ENCODE data around the gene PLPPR3. TPM values are rescaled to one million over a fixed set of nuclear protein-coding genes. Genes with fewer than 3 reads are reported as not detected.
"Not testable (repeated sequence)": the region's sequence is repeated elsewhere in the genome, so short reads cannot be mapped to it uniquely, and the experiment has no call there.

Gene PLPPR3
- total RNA-seq, 1 experiment from 2014 or later, result 7.5 TPM

- DNase-seq (ENCODE audit: low spot score), result no peak
Measured at GRCh38 chr19:854549-854948, 32.8 kb upstream of the PLPPR3 start.

GRCh38 chr19:853614-854220 lies 32.0 kb upstream of the PLPPR3 start:
- not testable (repeated sequence) for DNase-seq (ENCODE audit: low spot score)

- no peak for DNase-seq (ENCODE audit: low spot score)
Measured at GRCh38 chr19:853014-853585, 31.3 kb upstream of the PLPPR3 start.

GRCh38 chr19:852136-853013 lies 30.6 kb upstream of the PLPPR3 start, which contains the start of gene ELANE:
TSS of gene ELANE (plus strand) at chr19:852303. CDS start at chr19:852329, 26 bp downstream.
- no peak for DNase-seq (ENCODE audit: low spot score)

DNA sequence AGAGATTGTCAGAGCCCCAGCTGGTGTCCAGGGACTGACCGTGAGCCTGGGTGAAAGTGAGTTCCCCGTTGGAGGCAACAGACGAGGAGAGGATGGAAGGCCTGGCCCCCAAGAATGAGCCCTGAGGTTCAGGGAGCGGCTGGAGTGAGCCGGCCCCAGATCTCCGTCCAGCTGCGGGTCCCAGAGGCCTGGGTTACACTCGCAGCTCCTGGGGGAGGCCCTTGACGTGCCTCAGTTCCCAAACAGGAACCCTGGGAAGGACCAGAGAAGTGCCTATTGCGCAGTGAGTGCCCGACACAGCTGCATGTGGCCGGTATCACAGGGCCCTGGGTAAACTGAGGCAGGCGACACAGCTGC lies 29.2 kb upstream of the PLPPR3 start:
- no peak for DNase-seq (ENCODE audit: low spot score)

- DNase-seq (ENCODE audit: low spot score), result peak; percentile 88
Measured at GRCh38 chr19:850221-850978, 28.6 kb upstream of the PLPPR3 start.

DNA sequence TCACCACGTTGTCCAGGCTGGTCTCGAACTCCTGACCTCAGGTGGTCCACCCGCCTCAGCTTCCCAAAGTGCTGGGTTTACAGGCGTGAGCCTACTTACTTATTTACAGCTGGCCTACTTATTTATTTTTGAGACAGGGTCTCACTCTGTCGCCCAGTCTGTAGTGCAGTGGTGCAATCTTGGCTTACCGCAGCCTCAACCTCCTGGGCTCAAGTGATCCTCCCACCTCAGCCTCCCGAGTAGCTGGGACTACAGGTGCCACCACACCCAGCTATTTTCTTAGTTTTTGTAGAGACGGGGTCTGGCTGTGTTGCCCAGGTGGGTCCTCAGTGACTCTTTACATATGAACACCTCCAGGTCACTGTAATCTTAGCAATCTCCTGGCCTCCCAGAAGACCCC lies 27.4 kb upstream of the PLPPR3 start:
- DNase-seq (ENCODE audit: low spot score), result not testable (repeated sequence)

DNA sequence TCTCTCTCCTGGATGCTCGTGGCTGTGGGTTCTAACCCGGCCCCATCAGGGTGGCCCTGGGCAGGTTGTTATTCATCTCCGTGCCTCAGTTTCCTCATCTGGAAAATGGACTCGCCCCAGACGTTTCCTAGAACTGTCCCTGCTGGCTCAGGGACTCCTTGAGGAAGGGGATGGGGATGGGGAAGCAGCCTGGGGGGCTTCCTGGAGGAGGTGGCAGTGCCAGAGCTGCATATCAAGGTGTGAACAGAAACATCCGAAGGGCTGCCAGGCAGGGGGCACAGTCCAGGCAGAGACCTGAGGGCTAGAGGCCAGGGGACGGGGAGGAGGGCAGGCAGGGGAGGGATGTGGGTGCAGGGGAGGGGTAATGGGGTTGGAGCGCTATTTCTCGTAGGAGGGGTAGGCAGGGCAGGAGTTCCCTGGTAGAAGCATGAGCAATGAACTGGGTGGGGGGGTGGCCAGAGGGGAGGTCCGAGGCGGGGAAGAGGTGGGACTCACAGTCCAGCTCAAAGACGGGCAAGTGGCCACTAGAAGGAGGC lies 26.7 kb upstream of the PLPPR3 start:
- DNase-seq (ENCODE audit: low spot score), result no peak

DNA sequence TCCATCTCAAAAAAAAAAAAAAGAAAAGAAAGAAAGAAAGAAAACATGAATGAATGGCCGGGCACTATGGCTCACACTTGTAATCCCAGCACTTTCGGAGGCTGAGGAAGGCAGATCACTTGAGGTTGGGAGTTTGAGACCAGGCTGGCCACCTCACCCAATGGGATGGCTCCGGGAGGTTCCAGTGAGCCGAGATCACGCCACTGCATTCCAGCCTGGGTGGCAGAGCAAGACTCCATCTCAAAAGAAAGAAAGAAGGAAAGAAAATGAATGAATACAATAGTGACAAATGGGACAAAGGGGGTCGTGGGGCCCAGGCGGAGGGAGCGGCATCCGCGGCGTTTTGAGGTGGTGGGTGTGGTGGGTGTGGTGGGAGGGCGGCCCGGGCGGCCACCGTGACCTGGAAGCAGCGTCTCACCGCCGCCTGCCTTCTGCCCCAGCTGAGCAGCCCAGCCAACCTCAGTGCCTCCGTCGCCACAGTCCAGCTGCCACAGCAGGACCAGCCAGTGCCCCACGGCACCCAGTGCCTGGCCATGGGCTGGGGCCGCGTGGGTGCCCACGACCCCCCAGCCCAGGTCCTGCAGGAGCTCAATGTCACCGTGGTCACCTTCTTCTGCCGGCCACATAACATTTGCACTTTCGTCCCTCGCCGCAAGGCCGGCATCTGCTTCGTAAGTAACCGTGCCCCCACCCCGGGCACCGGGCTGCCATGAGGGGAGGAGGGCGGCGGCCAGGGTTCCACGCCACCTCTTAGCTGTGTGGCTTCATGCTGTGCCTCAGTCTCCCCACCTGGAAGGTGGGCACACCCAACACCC lies 24.2 kb upstream of the PLPPR3 start:
- no peak for DNase-seq (ENCODE audit: low spot score)

DNA sequence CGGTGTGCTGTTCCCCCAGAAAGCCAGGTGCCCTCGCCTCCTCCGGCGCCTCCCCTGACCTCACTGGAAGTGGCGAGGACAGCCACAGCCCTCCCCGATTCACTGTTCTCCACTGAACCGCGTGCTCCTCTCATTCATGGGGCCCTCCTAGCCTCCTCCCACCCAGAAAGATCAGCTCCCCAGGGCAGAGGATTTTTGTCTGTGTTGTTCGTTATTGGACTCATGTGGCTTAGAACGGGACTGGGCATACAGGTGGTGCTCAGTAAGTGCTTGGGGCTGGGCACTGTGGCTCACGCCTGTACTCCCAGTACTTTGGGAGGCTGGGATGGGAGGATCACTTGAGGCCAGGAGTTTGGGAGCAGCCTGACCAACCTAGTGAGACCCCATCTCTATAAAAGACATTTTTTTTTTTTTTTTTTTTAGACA lies 22.8 kb upstream of the PLPPR3 start:
- no peak for DNase-seq (ENCODE audit: low spot score)

- no peak for DNase-seq (ENCODE audit: low spot score)
Measured at GRCh38 chr19:843836-844545, 22.2 kb upstream of the PLPPR3 start.

DNA sequence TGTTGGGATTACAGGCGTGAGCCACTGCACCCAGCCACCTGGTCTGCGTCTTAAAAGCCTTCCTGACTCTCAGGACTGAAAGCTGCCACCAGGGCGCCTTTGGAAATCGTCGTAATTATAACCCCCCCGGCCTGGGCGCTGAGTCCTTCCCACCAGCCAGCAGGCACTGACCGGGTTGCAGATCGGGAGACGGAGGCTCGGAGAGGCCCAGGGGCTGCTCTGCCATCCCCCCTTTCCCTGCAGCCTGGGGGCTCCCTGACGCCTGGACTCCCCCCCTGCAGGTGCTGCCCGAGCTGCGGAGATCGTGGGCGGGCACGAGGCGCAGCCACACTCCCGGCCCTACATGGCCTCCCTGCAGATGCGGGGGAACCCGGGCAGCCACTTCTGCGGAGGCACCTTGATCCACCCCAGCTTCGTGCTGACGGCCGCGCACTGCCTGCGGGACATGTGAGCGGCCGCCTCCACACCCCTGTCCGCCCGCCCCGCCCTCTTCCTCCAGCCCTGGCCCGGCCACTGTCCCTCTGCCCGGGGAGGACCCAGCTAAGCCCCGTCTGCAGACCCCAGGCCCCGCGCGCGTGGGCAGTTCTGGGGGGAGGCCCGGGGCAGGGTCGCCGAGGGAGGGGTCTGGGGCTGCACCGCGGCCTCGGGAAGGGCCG lies 21.6 kb upstream of the PLPPR3 start:
- no peak for DNase-seq (ENCODE audit: low spot score)

- DNase-seq (ENCODE audit: low spot score), result not testable (repeated sequence)
Measured at GRCh38 chr19:842802-843179, 21.0 kb upstream of the PLPPR3 start.

DNA sequence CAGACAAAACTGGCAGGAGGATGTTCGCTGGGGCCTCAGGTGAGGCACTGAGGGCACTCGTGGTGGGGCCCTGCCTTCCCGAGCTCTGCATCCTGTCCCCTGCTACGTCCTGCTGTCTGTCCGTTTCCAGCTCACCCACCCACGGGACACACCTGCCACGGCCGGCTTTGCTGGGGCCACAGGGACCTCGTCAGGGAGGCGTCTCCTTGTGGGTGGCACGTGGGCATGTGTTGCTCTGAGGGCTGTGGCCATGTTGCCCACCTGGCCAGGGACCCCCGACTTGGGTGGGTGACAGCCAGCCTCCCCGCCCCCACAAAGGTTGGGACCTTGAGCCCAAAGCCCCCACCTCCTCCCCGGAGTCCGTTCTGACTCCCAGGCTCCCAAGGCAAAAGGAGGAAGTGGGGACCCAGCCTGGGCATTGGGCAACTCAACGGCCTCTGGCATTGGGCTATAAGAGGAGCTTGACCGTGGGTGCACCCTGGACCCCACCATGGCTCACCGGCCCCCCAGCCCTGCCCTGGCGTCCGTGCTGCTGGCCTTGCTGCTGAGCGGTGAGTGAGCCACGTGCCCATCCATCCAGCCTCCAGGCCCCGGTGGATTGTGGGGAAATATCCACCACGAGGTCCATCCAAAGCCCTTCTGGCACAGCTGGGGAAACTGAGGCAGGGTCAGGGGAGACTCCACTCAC lies 18.9 kb upstream of the PLPPR3 start, which contains the start of gene PRTN3:
PRTN3 (plus strand) TSS at position 481 of the 688 bp plus-strand sequence; CDS start at position 491, 10 bp downstream.
- DNase-seq (ENCODE audit: low spot score), result no peak

DNA sequence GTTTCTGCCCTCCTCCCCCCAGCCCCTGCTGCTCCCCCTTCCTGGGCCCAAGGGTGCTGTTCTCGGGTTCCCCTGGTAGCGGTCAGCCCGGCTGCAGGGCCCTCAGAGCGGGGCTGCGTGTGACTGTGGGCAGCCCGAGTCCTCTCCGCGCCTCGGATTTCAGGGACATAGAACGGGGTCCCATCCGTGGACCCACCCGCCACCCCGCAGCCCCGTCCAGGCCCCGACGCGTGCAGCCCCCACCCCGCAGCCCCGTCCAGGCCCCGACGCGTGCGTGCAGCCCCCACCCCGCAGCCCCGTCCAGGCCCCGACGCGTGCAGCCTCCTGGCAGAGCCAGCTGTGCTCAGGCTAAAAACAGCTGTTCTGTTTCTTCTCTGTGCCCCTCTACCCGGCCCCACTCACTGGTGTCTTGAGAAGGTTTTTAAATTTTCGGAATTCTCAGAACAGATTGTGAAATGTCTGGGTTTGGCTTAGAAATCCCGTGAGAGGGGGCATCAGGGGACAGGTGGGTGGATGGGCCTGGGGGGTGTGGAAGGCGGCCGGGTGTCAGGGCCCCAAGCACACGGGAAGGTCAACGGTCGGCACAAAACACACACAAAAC lies 13.6 kb upstream of the PLPPR3 start:
- no peak for DNase-seq (ENCODE audit: low spot score)

GRCh38 chr19:834216-834615 lies 12.5 kb upstream of the PLPPR3 start:
- no peak for DNase-seq (ENCODE audit: low spot score)

GRCh38 chr19:831407-832369 lies 9.9 kb upstream of the PLPPR3 start:
- no peak for DNase-seq (ENCODE audit: low spot score)
